ENCODE results near the gene BACE2. TPM values are rescaled to one million over a fixed set of nuclear protein-coding genes. Genes with fewer than 3 reads are reported as not detected.

Gene BACE2
- total RNA-seq, 1 donor from 2014 or later = 82.8 TPM

DNA sequence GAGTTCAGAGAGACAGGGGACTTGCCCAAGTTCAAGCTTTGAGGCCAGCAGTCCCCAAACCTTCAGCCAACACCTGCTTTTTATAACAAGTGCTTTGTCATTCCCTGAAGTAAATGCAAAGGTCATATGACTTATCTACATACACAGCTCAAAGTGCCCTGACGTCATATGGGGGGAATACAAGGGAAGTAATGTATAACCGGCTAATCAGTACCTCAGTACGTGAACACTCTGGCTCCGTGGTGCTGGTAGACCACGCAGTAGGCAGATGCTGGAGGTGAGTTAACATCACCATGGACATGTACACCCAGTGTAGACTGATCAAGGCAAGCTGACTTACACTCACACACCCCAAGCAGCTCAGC lies 60.0 kb downstream of the BACE2 start:
- TF ChIP-seq, protein P1, sequence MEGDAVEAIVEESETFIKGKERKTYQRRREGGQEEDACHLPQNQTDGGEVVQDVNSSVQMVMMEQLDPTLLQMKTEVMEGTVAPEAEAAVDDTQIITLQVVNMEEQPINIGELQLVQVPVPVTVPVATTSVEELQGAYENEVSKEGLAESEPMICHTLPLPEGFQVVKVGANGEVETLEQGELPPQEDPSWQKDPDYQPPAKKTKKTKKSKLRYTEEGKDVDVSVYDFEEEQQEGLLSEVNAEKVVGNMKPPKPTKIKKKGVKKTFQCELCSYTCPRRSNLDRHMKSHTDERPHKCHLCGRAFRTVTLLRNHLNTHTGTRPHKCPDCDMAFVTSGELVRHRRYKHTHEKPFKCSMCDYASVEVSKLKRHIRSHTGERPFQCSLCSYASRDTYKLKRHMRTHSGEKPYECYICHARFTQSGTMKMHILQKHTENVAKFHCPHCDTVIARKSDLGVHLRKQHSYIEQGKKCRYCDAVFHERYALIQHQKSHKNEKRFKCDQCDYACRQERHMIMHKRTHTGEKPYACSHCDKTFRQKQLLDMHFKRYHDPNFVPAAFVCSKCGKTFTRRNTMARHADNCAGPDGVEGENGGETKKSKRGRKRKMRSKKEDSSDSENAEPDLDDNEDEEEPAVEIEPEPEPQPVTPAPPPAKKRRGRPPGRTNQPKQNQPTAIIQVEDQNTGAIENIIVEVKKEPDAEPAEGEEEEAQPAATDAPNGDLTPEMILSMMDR (IDR thresholded peaks at IDR 0.05; ENCODE audit: insufficient read depth, low read length, poor library complexity, severe bottlenecking) = no peak
- no peak overlapping the region for H3K4me3 ChIP-seq (ENCODE audit: low read depth, low read length)
- no peaks in the 10 kb centered on the region for H3K27me3 ChIP-seq (ENCODE audit: control insufficient read depth, insufficient read depth, low read length)
- DNase-seq (ENCODE audit: low read depth) = no peak
- no peaks in the 10 kb centered on the region for H3K36me3 ChIP-seq (ENCODE audit: control insufficient read depth, insufficient read depth, low read length)

DNA sequence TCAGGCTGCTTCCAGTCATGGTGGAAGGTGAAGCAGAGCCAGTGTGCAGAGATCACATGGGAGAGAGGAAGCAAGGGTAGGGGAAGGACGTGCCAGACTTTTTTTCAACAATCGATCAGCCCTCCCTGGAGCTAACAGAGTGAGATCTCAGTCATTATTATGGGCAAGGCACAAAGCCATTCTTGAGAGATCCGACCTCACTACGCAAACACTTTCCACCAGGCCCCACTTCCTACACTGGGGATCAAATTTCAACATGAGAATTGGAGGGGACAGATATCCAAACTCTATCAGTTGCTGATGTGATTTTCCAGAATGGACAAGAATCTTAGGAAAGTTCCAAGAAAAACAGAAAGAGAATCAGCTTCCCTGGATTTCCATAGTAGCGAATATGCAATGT lies 60.5 kb downstream of the BACE2 start:
- H3K4me3 ChIP-seq (ENCODE audit: low read depth, low read length) = no peak overlapping the region
- TF ChIP-seq, protein P1 (IDR thresholded peaks at IDR 0.05; ENCODE audit: insufficient read depth, low read length, poor library complexity, severe bottlenecking) = no peak
- H3K27me3 ChIP-seq (ENCODE audit: control insufficient read depth, insufficient read depth, low read length) = no peaks in the 10 kb centered on the region
- H3K36me3 ChIP-seq (ENCODE audit: control insufficient read depth, insufficient read depth, low read length) = no peaks in the 10 kb centered on the region
- DNase-seq (ENCODE audit: low read depth) = no peak

DNA sequence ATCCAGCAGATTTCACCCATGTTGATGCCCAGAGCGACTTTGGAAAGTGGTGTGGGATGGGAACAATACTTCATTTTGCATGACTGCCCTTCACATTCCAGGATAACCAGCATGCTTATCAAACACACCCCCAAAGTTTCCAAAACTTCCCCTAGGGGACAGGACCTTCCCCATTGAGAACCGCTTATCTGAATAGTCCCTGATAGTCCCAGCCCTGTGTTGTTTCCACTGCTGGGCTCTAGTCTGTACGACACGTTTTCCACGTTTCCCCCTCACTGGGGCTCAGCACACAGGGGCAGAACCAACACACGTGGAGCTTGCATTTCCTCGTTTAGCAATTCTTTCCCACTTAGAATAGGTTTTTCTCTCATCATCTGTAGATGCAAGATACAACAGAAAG lies 61.0 kb downstream of the BACE2 start:
- TF ChIP-seq, protein P1 (IDR thresholded peaks at IDR 0.05; ENCODE audit: insufficient read depth, low read length, poor library complexity, severe bottlenecking) = no peak
- Histone ChIP-seq H3K4me3 (ENCODE audit: low read depth, low read length) (no peak overlapping the region), H3K36me3 (ENCODE audit: control insufficient read depth, insufficient read depth, low read length) (no peaks in the 10 kb centered on the region), H3K27me3 (ENCODE audit: control insufficient read depth, insufficient read depth, low read length) (no peaks in the 10 kb centered on the region)
- no peak for DNase-seq (ENCODE audit: low read depth)

DNA sequence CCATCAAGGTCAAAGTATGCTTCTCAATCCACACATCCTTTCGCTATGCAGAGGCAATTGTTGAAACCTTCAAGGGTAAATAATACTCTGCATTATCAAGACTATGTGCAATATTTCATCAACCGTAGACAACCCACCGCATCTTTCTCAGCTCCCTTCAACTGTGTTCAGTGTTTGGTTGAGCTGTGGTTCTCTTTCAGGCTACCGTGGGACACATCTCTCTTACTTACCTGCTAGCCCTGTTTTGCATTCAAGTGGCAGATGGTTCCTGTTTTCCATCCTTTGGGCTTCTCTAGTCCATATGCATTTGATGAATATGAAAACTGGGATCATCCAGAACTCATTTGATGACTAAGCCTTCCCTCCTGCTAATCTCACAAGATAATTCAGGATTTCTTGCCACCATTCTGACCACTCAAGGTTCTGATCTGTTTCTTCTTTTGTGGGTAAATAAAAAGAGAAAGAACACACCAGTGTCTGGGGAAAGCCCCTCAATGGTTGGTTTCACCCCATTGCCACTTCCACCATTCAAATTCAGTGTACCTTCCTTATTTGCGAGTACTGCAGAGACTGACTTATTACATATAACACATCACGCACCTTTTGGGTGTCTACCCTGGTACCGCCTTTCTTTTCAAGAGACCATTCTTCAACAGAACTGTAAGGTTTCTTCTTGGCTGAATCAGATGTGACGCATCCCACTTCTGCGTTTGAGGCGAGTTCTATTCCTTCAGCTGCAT lies 61.7 kb downstream of the BACE2 start:
- DNase-seq (ENCODE audit: low read depth) = no peak
- Histone ChIP-seq H3K27me3 (ENCODE audit: control insufficient read depth, insufficient read depth, low read length) (no peaks in the 10 kb centered on the region), H3K4me3 (ENCODE audit: low read depth, low read length) (no peak overlapping the region), H3K36me3 (ENCODE audit: control insufficient read depth, insufficient read depth, low read length) (no peaks in the 10 kb centered on the region)
- TF ChIP-seq, protein P1 (IDR thresholded peaks at IDR 0.05; ENCODE audit: insufficient read depth, low read length, poor library complexity, severe bottlenecking) = no peak

DNA sequence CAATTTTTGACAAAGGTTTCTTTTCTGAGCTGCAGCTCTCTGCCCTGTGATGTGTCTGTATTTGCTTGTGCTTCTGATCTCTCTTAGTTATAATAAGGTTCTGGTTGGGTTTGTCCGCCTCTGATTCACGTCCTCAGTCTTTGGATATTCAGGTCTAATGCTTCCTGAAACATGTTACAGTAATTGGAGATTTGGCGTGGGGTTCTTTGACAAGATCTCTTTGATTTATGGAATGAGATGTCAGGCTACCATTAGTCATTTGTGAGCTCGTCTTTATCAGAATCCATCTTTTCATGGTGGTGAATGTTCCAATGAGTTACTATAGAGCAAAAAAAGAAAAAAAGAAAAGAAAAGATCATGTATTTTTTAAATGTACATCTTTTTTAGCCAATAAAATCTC lies 62.5 kb downstream of the BACE2 start:
- no peaks in the 10 kb centered on the region for H3K36me3 ChIP-seq (ENCODE audit: control insufficient read depth, insufficient read depth, low read length)
- DNase-seq (ENCODE audit: low read depth) = no peak
- H3K4me3 ChIP-seq (ENCODE audit: low read depth, low read length) = no peak overlapping the region
- TF ChIP-seq, protein P1 (IDR thresholded peaks at IDR 0.05; ENCODE audit: insufficient read depth, low read length, poor library complexity, severe bottlenecking) = no peak
- no peaks in the 10 kb centered on the region for H3K27me3 ChIP-seq (ENCODE audit: control insufficient read depth, insufficient read depth, low read length)

DNA sequence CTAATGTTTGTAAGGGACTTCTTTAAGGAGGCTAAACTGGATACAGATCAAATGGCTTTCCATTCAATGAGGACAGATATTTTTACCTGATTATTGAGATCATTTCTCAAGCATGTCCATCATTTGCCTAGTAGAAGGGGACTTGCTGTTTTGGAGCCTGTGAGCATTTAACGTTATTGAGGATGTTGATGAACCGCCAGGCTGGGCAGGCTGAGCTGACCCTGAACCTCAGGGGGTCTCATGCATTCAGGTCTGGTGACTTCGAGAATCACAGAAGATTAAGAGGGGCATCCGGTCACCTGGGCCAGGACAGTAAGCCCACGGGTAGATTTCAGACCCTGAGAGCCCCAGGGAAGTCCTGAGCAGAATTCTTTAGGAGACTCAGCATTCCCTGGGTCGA lies 63.1 kb downstream of the BACE2 start:
- no peak for DNase-seq (ENCODE audit: low read depth)
- H3K36me3 ChIP-seq (ENCODE audit: control insufficient read depth, insufficient read depth, low read length) = no peaks in the 10 kb centered on the region
- H3K27me3 ChIP-seq (ENCODE audit: control insufficient read depth, insufficient read depth, low read length) = no peaks in the 10 kb centered on the region
- no peak overlapping the region for H3K4me3 ChIP-seq (ENCODE audit: low read depth, low read length)
- TF ChIP-seq, protein P1 (IDR thresholded peaks at IDR 0.05; ENCODE audit: insufficient read depth, low read length, poor library complexity, severe bottlenecking) = no peak

Measured in kidney epithelial cell (primary cell).